ENCODE data around the gene COMMD6.

DNA sequence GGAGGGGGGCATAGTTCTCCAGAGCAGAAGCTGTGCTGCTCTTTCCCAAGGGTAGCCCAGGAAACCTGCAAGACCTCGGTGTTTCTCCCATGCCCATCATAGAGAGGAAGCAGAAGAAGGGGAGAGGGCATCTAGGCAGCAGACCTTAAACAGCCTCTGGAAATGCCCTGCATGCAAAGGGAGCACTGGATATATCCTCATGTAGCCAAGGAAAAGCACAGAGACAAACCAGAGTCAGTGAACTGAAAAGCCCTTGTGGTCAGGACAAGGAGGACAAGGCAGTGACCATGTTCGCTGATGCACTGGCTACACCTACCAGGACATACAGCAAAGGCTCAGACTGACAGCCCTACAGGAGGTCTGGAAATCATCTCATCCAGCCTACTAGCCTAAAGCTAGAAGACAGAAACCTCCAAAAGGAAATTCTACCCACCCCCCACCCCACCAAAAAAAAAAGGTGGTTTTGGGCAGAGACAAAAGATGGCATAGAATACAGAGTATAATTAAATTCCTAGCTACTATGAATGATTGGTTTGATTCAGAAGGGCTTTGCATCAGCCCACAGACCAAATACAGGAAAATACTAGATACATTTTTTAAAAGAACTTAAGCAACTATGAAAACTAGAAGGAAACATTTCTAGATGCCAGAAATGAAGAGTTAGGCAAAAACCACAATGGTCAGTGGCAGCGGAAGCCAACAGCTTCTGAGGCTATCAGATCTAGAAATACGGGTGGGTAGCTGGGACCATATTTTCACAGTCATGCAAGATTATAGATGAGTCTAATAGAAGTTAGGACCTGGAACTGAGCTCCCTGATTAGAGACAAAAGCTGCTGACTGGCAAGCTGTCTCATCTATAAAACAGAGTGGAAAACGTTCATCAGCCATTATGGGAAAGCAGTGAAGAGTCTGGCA lies 51.2 kb downstream of the COMMD6 start:
- TF ChIP-seq, protein P1, sequence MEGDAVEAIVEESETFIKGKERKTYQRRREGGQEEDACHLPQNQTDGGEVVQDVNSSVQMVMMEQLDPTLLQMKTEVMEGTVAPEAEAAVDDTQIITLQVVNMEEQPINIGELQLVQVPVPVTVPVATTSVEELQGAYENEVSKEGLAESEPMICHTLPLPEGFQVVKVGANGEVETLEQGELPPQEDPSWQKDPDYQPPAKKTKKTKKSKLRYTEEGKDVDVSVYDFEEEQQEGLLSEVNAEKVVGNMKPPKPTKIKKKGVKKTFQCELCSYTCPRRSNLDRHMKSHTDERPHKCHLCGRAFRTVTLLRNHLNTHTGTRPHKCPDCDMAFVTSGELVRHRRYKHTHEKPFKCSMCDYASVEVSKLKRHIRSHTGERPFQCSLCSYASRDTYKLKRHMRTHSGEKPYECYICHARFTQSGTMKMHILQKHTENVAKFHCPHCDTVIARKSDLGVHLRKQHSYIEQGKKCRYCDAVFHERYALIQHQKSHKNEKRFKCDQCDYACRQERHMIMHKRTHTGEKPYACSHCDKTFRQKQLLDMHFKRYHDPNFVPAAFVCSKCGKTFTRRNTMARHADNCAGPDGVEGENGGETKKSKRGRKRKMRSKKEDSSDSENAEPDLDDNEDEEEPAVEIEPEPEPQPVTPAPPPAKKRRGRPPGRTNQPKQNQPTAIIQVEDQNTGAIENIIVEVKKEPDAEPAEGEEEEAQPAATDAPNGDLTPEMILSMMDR (IDR thresholded peaks at IDR 0.05): no peak
- TF ChIP-seq POLR2A (IDR thresholded peaks at IDR 0.05): no peak

Data from testis (tissue), 2 donors.